Umbilical cord (tissue), 2 donors: ENCODE measurements around the gene OFD1. TPM values are rescaled to one million over a fixed set of nuclear protein-coding genes. Genes with fewer than 3 reads are reported as not detected.

ENCODE experiments used
- DNase-seq: peaks from one replicate; pipeline ENCODE4 v3.0.0-alpha.2; 2015; ENCODE audit warnings: low spot score
- total RNA-seq: library from RNA; depleted of rRNA; stranded (reverse); fragments of >200 nt; gene quantifications from one replicate; pipeline ENCODE4 v1.2.3, GENCODE V29; 2014; ENCODE audit warnings: low replicate concordance; ENCODE audit not compliant: insufficient read depth

The OFD1 gene
- total RNA-seq, 1 donor from 2014 or later: 8.4 TPM

- no peak for DNase-seq
Measured at GRCh38 chrX:13750812-13751211, 16.3 kb downstream of the OFD1 start.

GRCh38 chrX:13752141-13752540 is 17.6 kb downstream of the OFD1 start:
- DNase-seq: no peak

GRCh38 chrX:13752646-13753045 is 18.1 kb downstream of the OFD1 start:
- DNase-seq: no peak

- no peak for DNase-seq
Measured at GRCh38 chrX:13754765-13755164, 20.2 kb downstream of the OFD1 start.

GRCh38 chrX:13755254-13755653 is 20.7 kb downstream of the OFD1 start:
- DNase-seq: no peak

- no peak for DNase-seq
Measured at GRCh38 chrX:13756381-13756780, 21.8 kb downstream of the OFD1 start.

GRCh38 chrX:13759152-13759718 is 24.7 kb downstream of the OFD1 start:
- peak; percentile 5 for DNase-seq

- no peak for DNase-seq
Measured at GRCh38 chrX:13760426-13760825, 25.9 kb downstream of the OFD1 start.

GRCh38 chrX:13761606-13762414 is 27.3 kb downstream of the OFD1 start:
- DNase-seq: peak; percentile 13

GRCh38 chrX:13763489-13763888 is 28.9 kb downstream of the OFD1 start:
- DNase-seq: peak; percentile 1

GRCh38 chrX:13764281-13764680 is 29.7 kb downstream of the OFD1 start:
- DNase-seq: peak; percentile 12

- DNase-seq: peak; percentile 14
Measured at GRCh38 chrX:13764765-13765164, 30.2 kb downstream of the OFD1 start.

- DNase-seq: no peak
Measured at GRCh38 chrX:13768939-13769338, 34.4 kb downstream of the OFD1 start.

GRCh38 chrX:13770013-13770535 is 35.5 kb downstream of the OFD1 start:
- DNase-seq: no peak

- DNase-seq: no peak
Measured at GRCh38 chrX:13774696-13775095, 40.1 kb downstream of the OFD1 start.

GRCh38 chrX:13775837-13776236 is 41.3 kb downstream of the OFD1 start:
- DNase-seq: no peak

- no peak for DNase-seq
Measured at GRCh38 chrX:13776387-13776786, 41.8 kb downstream of the OFD1 start.

- DNase-seq: peak; percentile 15
Measured at GRCh38 chrX:13778916-13779315, 44.4 kb downstream of the OFD1 start.

GRCh38 chrX:13780868-13781427 is 46.4 kb downstream of the OFD1 start:
- no peak for DNase-seq

- no peak for DNase-seq
Measured at GRCh38 chrX:13786048-13786447, 51.5 kb downstream of the OFD1 start.

- DNase-seq: no peak
Measured at GRCh38 chrX:13790206-13791131, 55.9 kb downstream of the OFD1 start.

- no peak for DNase-seq
Measured at GRCh38 chrX:13791145-13791544, 56.6 kb downstream of the OFD1 start.
